GM23338 (cell line): ENCODE data around the gene DNAAF3. TPM values are rescaled to one million over a fixed set of nuclear protein-coding genes. Genes with fewer than 3 reads are reported as not detected.

Experiments used
- ATAC-seq: fragments of 200-7000 bp; cut with Tn5 transposase; 3 replicates; pipeline ENCODE4 v1.9.1; 2020
- DNase-seq: peaks from one replicate; pipeline ENCODE4 v3.0.0-alpha.2; 2015; ENCODE audit warnings: low spot score
- H2AFZ ChIP-seq: fragments of 200-600 bp; sonication (generic); 2 replicates; pipeline ENCODE4 v1.8.0; 2016; ENCODE audit warnings: antibody characterized with exemption, mild to moderate bottlenecking, moderate library complexity
- H3F3A ChIP-seq: fragments of 200-600 bp; sonication (generic); replicated peaks from 2 replicates; pipeline ENCODE4 v1.8.0; 2017; ENCODE audit warnings: antibody characterized with exemption, mixed run types, low read depth
- H3K27ac ChIP-seq: fragments of 200-600 bp; sonication (generic); 2 replicates; pipeline ENCODE4 v1.6.1; 2016; ENCODE audit warnings: low read depth
- H3K27me3 ChIP-seq: fragments of 200-600 bp; sonication (generic); 2 replicates; pipeline ENCODE4 v1.8.0; 2016; ENCODE audit warnings: mild to moderate bottlenecking, mixed run types, moderate library complexity; ENCODE audit not compliant: insufficient read depth
- H3K36me3 ChIP-seq: fragments of 200-600 bp; sonication (generic); 2 replicates; pipeline ENCODE4 v1.8.0; 2016; ENCODE audit warnings: mild to moderate bottlenecking; ENCODE audit not compliant: insufficient read depth
- H3K4me1 ChIP-seq: fragments of 200-600 bp; sonication (generic); 2 replicates; pipeline ENCODE4 v1.8.0; 2016; ENCODE audit warnings: mild to moderate bottlenecking, moderate library complexity; ENCODE audit not compliant: insufficient read depth
- H3K4me2 ChIP-seq: fragments of 200-600 bp; sonication (generic); 2 replicates; pipeline ENCODE4 v1.7.1; 2017; ENCODE audit warnings: mixed run types
- H3K4me3 ChIP-seq: fragments of 200-600 bp; sonication (generic); 2 replicates; pipeline ENCODE4 v1.6.1; 2016; ENCODE audit warnings: mixed run types
- H3K79me2 ChIP-seq: fragments of 200-600 bp; sonication (generic); replicated peaks from 2 replicates; pipeline ENCODE4 v1.8.0; 2017; ENCODE audit warnings: mild to moderate bottlenecking; ENCODE audit not compliant: insufficient read depth
- H3K9me2 ChIP-seq: fragments of 200-600 bp; sonication (generic); 2 replicates; pipeline ENCODE4 v1.8.0; 2017; ENCODE audit not compliant: insufficient read depth
- H4K20me1 ChIP-seq: fragments of 200-600 bp; sonication (generic); replicated peaks from 2 replicates; pipeline ENCODE4 v1.8.0; 2017; ENCODE audit warnings: mild to moderate bottlenecking; ENCODE audit not compliant: insufficient read depth
- H3K27ac Mint-ChIP-seq: 2 replicates; pipeline ENCODE4 v1.8.0; 2020; ENCODE audit warnings: inconsistent platforms, mild to moderate bottlenecking, moderate library complexity, mixed read lengths
- H3K27me3 Mint-ChIP-seq: 3 replicates; pipeline ENCODE4 v1.8.0; 2022; ENCODE audit warnings: low read depth, mild to moderate bottlenecking, moderate library complexity, mixed read lengths, inconsistent platforms; ENCODE audit not compliant: insufficient read depth, poor library complexity
- H3K36me3 Mint-ChIP-seq: 3 replicates; pipeline ENCODE4 v1.8.0; 2021; ENCODE audit warnings: low read depth, mild to moderate bottlenecking, inconsistent platforms, moderate library complexity, mixed read lengths
- H3K4me1 Mint-ChIP-seq: 3 replicates; pipeline ENCODE4 v1.8.0; 2020; ENCODE audit warnings: mild to moderate bottlenecking, inconsistent platforms, mixed read lengths
- H3K4me3 Mint-ChIP-seq: 3 replicates; pipeline ENCODE4 v1.8.0; 2021; ENCODE audit warnings: moderate library complexity, mild to moderate bottlenecking, inconsistent platforms, mixed read lengths
- H3K9me3 Mint-ChIP-seq: 3 replicates; pipeline ENCODE4 v1.8.0; 2020; ENCODE audit warnings: moderate library complexity, mild to moderate bottlenecking, inconsistent platforms, mixed read lengths
- CREB1 ChIP-seq: fragments of 250-450 bp; sonication (Bioruptor Pico); IDR thresholded peaks from 2 replicates; pipeline ENCODE4 v1.5.0; 2020; ENCODE audit warnings: low read depth, mild to moderate bottlenecking, moderate library complexity
- JUNB ChIP-seq: IDR thresholded peaks from one replicate; pipeline ENCODE4 v1.6.1; 2016; ENCODE audit warnings: antibody characterized with exemption; ENCODE audit not compliant: unreplicated experiment
- NANOG ChIP-seq: IDR thresholded peaks from 2 replicates; pipeline ENCODE4 v1.6.1; 2016; ENCODE audit warnings: antibody characterized with exemption, borderline replicate concordance
- POLR2AphosphoS5 ChIP-seq: IDR thresholded peaks from 2 replicates; pipeline ENCODE4 v1.6.1; 2016; ENCODE audit warnings: antibody characterized with exemption, low read depth
- STAT1 ChIP-seq: IDR thresholded peaks from one replicate; pipeline ENCODE4 v1.6.1; 2016; ENCODE audit warnings: antibody characterized with exemption; ENCODE audit not compliant: unreplicated experiment
- ZNF331 ChIP-seq: fragments of 250-450 bp; sonication (Bioruptor Pico); IDR thresholded peaks from 2 replicates; pipeline ENCODE4 v1.5.0; 2020; ENCODE audit warnings: low read depth, mild to moderate bottlenecking, moderate library complexity
- polyA plus RNA-seq: library from polyadenylated mRNA; unstranded; fragments of >200 nt; fragmentation: Nextera tagmentation; extraction: Ambion mirVana; gene quantifications from 2 replicates; pipeline ENCODE4 v1.2.1, GENCODE V29; 2016
- total RNA-seq: library from RNA; depleted of rRNA; stranded (reverse); fragments of >200 nt; shearing (Covaris generic); gene quantifications from 2 replicates; pipeline ENCODE4 v1.2.3, GENCODE V29; 2014
- TF ChIP-seq, protein P1 (sequence below), 2 experiments: fragments of 200-600 bp in 1 of 2; sonication (generic) in 1 of 2; conservative IDR thresholded peaks; 2 replicates each; pipeline versions ENCODE4 v1.5.1 to v1.6.1; 2016 to 2017; ENCODE audit warnings: antibody characterized with exemption in 2 of 2, low read depth in 2 of 2, mild to moderate bottlenecking in 2 of 2, moderate library complexity in 1 of 2
- TF ChIP-seq, protein P2 (sequence below): IDR thresholded peaks from 2 replicates; pipeline ENCODE4 v1.6.1; 2016; ENCODE audit warnings: antibody characterized with exemption
- TF ChIP-seq, protein P3 (sequence below): fragments of 250-450 bp; sonication (Bioruptor Pico); IDR thresholded peaks from 2 replicates; pipeline ENCODE4 v1.5.0; 2020; ENCODE audit warnings: mild to moderate bottlenecking, moderate library complexity

The DNAAF3 gene
- total and polyA plus RNA-seq, 2 experiments from 2014 or later: 8.5 to 9.0 TPM

DNA sequence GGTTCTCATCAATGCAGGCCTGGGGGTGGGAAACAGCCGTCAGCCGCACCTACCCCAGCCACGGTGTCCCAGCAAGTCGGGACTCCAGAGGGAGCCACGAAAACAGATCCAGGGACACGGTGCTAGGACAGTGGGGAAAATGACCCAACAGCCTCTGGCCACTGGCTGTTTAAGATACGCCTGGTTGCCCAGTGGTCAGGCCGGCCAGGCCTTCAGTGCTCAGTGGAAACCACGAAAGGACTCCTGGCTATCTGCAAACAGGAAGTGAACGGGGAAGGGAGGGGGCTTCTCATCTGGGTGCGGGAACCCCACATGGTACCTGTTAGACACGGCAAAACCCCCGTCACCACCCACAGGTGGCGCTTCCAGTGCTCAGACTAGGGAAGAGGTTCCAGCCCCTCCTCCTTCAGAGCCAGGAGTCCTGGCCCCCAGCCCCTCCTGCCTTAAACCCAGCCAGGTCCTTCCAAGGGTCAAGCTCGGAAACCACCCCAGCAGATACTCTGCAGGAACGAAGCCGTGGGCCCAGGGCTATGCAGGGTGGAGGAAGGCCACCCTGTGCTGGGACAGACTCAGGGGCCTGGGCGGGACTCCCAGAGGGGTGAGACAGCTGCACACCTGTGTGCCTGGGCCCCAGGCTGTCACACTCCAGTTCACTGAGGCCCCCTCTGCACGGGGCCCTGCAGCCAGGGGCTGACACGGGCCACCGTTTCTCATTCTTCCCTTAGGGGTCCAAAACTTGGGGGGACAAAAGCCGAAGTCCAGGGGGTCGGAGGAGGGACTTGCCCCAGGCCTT is 53.4 kb downstream of the DNAAF3 start:
- Mint-ChIP-seq H3K9me3 (no peaks in the 10 kb centered on the region; the same call in 2 of the 3 replicates), H3K27me3 (peaks cover 12% of the 10 kb centered on the region), H3K4me1 (peaks cover 28% of the 10 kb centered on the region), H3K27ac (peak overlapping the region; percentile 67; the same call in 1 of the 2 replicates), H3K4me3 (no peak overlapping the region), H3K36me3 (peaks cover 8% of the 10 kb centered on the region; the same call in 2 of the 3 replicates)
- H3F3A ChIP-seq: peaks cover 5% of the 10 kb centered on the region; the same call in 1 of the 2 replicates
- peaks cover 25% of the 10 kb centered on the region; the same call in 1 of the 2 replicates for H3K4me1 ChIP-seq
- ATAC-seq: peak; percentile 16
- H4K20me1 ChIP-seq: peaks cover 37% of the 10 kb centered on the region
- 0 out of 2 replicates have a peak overlapping the region, but pooled peaks have one; percentile 32 for H3K4me2 ChIP-seq
- H3K27me3 ChIP-seq: no peaks in the 10 kb centered on the region
- no peak overlapping the region for H3K4me3 ChIP-seq
- TF ChIP-seq, protein P1, sequence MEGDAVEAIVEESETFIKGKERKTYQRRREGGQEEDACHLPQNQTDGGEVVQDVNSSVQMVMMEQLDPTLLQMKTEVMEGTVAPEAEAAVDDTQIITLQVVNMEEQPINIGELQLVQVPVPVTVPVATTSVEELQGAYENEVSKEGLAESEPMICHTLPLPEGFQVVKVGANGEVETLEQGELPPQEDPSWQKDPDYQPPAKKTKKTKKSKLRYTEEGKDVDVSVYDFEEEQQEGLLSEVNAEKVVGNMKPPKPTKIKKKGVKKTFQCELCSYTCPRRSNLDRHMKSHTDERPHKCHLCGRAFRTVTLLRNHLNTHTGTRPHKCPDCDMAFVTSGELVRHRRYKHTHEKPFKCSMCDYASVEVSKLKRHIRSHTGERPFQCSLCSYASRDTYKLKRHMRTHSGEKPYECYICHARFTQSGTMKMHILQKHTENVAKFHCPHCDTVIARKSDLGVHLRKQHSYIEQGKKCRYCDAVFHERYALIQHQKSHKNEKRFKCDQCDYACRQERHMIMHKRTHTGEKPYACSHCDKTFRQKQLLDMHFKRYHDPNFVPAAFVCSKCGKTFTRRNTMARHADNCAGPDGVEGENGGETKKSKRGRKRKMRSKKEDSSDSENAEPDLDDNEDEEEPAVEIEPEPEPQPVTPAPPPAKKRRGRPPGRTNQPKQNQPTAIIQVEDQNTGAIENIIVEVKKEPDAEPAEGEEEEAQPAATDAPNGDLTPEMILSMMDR (conservative IDR thresholded peaks at IDR 0.05; ENCODE audit: low read depth in 2 of 2): peak; percentile 37 to 55
- no peak for TF ChIP-seq CREB1 (CRISPR knock-in tag)
- H3K9me2 ChIP-seq: no peaks in the 10 kb centered on the region
- H3K36me3 ChIP-seq: no peaks in the 10 kb centered on the region
- H2AFZ ChIP-seq: no peak overlapping the region
- peak; percentile 76 for DNase-seq
- H3K27ac ChIP-seq: peak overlapping the region; percentile 86
- peaks cover 42% of the 10 kb centered on the region for H3K79me2 ChIP-seq

DNA sequence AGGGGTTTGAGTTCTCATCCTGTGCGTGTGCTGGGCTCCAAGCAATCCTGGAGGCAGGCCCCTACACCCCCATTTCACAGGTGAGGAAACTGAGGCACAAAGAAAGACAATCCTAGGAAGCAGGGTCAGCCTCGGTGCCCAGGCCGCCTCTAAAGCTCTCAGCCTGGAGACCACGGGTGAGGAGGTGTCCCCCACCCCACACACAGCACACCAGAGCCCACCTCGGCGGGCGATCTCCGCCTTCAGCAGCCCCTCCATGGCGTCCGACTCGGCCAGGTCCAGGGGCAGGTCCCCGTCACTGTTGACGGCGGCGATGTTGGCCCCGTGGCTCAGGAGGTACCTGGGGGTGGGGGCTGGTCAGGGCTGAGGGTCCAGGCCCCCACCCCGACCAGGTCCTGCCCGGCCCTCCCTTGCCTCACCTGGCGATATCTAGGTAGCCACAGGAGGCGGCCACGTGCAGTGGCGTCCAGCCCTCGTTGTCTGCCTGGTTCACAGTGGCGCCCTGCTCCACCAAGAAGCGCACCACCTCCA is 54.1 kb downstream of the DNAAF3 start:
- Mint-ChIP-seq H3K27me3 (peaks cover 7% of the 10 kb centered on the region), H3K36me3 (peaks cover 8% of the 10 kb centered on the region; the same call in 2 of the 3 replicates), H3K4me1 (peaks cover 28% of the 10 kb centered on the region), H3K9me3 (no peaks in the 10 kb centered on the region; the same call in 2 of the 3 replicates), H3K4me3 (no peak overlapping the region), H3K27ac (no peak overlapping the region)
- H4K20me1 ChIP-seq: peaks cover 38% of the 10 kb centered on the region
- peaks cover 25% of the 10 kb centered on the region; the same call in 1 of the 2 replicates for H3K4me1 ChIP-seq
- H3K4me2 ChIP-seq: no peak overlapping the region
- H3K9me2 ChIP-seq: no peaks in the 10 kb centered on the region
- H2AFZ ChIP-seq: no peak overlapping the region
- H3K4me3 ChIP-seq: no peak overlapping the region
- no peaks in the 10 kb centered on the region for H3K36me3 ChIP-seq
- H3K79me2 ChIP-seq: peaks cover 42% of the 10 kb centered on the region
- DNase-seq (no peak), ATAC-seq (no peak)
- peaks cover 5% of the 10 kb centered on the region; the same call in 1 of the 2 replicates for H3F3A ChIP-seq
- peak overlapping the region; percentile 55; the same call in 1 of the 2 replicates for H3K27ac ChIP-seq
- H3K27me3 ChIP-seq: no peaks in the 10 kb centered on the region
- TF ChIP-seq NANOG (no peak), JUNB (no peak), ZNF331 (CRISPR knock-in tag) (no peak), CREB1 (CRISPR knock-in tag) (no peak), POLR2AphosphoS5 (no peak), STAT1 (no peak)
- TF ChIP-seq, protein P2, sequence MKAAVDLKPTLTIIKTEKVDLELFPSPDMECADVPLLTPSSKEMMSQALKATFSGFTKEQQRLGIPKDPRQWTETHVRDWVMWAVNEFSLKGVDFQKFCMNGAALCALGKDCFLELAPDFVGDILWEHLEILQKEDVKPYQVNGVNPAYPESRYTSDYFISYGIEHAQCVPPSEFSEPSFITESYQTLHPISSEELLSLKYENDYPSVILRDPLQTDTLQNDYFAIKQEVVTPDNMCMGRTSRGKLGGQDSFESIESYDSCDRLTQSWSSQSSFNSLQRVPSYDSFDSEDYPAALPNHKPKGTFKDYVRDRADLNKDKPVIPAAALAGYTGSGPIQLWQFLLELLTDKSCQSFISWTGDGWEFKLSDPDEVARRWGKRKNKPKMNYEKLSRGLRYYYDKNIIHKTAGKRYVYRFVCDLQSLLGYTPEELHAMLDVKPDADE: no peak
- TF ChIP-seq, protein P3, sequence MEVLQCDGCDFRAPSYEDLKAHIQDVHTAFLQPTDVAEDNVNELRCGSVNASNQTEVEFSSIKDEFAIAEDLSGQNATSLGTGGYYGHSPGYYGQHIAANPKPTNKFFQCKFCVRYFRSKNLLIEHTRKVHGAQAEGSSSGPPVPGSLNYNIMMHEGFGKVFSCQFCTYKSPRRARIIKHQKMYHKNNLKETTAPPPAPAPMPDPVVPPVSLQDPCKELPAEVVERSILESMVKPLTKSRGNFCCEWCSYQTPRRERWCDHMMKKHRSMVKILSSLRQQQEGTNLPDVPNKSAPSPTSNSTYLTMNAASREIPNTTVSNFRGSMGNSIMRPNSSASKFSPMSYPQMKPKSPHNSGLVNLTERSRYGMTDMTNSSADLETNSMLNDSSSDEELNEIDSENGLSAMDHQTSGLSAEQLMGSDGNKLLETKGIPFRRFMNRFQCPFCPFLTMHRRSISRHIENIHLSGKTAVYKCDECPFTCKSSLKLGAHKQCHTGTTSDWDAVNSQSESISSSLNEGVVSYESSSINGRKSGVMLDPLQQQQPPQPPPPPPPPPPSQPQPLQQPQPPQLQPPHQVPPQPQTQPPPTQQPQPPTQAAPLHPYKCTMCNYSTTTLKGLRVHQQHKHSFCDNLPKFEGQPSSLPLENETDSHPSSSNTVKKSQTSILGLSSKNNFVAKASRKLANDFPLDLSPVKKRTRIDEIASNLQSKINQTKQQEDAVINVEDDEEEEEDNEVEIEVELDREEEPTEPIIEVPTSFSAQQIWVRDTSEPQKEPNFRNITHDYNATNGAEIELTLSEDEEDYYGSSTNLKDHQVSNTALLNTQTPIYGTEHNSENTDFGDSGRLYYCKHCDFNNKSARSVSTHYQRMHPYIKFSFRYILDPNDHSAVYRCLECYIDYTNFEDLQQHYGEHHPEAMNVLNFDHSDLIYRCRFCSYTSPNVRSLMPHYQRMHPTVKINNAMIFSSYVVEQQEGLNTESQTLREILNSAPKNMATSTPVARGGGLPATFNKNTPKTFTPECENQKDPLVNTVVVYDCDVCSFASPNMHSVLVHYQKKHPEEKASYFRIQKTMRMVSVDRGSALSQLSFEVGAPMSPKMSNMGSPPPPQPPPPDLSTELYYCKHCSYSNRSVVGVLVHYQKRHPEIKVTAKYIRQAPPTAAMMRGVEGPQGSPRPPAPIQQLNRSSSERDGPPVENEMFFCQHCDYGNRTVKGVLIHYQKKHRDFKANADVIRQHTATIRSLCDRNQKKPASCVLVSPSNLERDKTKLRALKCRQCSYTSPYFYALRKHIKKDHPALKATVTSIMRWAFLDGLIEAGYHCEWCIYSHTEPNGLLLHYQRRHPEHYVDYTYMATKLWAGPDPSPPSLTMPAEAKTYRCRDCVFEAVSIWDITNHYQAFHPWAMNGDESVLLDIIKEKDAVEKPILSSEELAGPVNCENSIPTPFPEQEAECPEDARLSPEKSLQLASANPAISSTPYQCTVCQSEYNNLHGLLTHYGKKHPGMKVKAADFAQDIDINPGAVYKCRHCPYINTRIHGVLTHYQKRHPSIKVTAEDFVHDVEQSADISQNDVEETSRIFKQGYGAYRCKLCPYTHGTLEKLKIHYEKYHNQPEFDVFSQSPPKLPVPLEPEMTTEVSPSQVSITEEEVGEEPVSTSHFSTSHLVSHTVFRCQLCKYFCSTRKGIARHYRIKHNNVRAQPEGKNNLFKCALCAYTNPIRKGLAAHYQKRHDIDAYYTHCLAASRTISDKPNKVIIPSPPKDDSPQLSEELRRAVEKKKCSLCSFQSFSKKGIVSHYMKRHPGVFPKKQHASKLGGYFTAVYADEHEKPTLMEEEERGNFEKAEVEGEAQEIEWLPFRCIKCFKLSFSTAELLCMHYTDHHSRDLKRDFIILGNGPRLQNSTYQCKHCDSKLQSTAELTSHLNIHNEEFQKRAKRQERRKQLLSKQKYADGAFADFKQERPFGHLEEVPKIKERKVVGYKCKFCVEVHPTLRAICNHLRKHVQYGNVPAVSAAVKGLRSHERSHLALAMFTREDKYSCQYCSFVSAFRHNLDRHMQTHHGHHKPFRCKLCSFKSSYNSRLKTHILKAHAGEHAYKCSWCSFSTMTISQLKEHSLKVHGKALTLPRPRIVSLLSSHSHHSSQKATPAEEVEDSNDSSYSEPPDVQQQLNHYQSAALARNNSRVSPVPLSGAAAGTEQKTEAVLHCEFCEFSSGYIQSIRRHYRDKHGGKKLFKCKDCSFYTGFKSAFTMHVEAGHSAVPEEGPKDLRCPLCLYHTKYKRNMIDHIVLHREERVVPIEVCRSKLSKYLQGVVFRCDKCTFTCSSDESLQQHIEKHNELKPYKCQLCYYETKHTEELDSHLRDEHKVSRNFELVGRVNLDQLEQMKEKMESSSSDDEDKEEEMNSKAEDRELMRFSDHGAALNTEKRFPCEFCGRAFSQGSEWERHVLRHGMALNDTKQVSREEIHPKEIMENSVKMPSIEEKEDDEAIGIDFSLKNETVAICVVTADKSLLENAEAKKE (CRISPR knock-in tag): no peak
